Measurements from ENCODE around the gene ZNF487.

ZNF487 gene

DNA sequence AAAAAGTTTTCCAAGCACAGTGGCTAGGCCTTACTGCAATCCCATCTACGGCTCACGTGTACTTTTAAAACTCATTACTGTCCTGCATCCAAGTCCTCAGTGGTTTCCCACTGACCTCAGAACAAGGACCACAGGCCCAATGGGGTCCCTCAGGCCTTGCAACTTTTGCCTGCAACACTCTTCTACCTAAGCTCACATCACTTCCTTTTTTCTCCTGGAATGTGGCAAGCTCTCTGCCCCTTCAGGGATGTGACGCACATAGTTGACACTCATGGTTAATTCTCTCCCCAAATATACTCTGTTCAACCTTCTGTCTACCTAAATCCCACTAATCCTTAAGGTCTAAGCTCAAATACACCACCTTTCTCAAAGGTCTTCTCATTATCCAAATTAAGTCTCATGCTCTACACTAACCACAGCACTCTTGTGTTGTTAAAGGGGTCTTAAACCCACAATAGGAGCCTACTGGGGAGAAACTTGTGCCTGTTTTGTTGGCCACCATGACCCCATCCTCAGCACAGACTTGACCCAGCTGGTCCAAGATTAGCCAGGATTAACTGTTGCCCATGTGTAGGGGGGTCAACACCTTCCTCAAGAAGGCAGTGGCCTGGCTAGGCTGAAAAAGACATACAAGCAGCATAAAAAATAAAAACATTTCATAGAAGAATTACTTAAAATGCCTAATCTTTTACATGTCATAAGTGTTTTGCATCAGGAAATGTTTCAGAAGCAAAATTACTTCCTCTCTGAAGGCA, 43.1 kb upstream of the ZNF487 start:
- H2AK5ac ChIP-seq (ENCODE audit: low read depth, low read length), result no peak overlapping the region
- no peak overlapping the region for H3K27ac ChIP-seq (replicated peaks; ENCODE audit: low read length)
- H3K4me2 ChIP-seq (ENCODE audit: insufficient read depth, low read length, poor library complexity, severe bottlenecking), result no peak overlapping the region
- peaks cover 22 to 81% of the 10 kb centered on the region in 2 donors for H3K36me3 ChIP-seq (replicated peaks in 1 of 2; ENCODE audit: control insufficient read depth in 2 of 2, insufficient read depth in 2 of 2, low read length in 2 of 2)
- no peak overlapping the region for H3K23ac ChIP-seq (ENCODE audit: low read depth, low read length, poor library complexity)
- no peak overlapping the region for H2BK12ac ChIP-seq (ENCODE audit: low read length)
- no peak overlapping the region for H2BK120ac ChIP-seq (ENCODE audit: low read depth, low read length)
- no peak overlapping the region for H3K14ac ChIP-seq (ENCODE audit: low read length)
- H2AFZ ChIP-seq (ENCODE audit: low read length), result no peak overlapping the region
- no peak overlapping the region for H2BK15ac ChIP-seq (ENCODE audit: low read length)
- no peak overlapping the region for H4K91ac ChIP-seq (ENCODE audit: low read depth, low read length, poor library complexity)
- peaks cover 9 to 13% of the 10 kb centered on the region in 2 donors for H3K4me1 ChIP-seq (ENCODE audit: control insufficient read depth in 2 of 2, insufficient read depth in 1 of 2, low read depth in 1 of 2, low read length in 2 of 2)
- H3K4me3 ChIP-seq (ENCODE audit: low read length in 2 of 2), result no peak overlapping the region
- WGBS, 2 donors (ENCODE audit: extremely low coverage in 2 of 2, insufficient read length in 2 of 2, insufficient replicate concordance in 1 of 2), result no CpG with 5 or more reads among the region's 3 CpGs
- no peaks in the 10 kb centered on the region for H3K27me3 ChIP-seq (ENCODE audit: control insufficient read depth in 3 of 3, insufficient read depth in 3 of 3, low read depth in 1 of 3, low read length in 3 of 3)
- peaks cover 10% of the 10 kb centered on the region for H3K79me1 ChIP-seq (ENCODE audit: low read depth, low read length)
- no peaks in the 10 kb centered on the region for H3K9me3 ChIP-seq (replicated peaks in 1 of 2; ENCODE audit: control insufficient read depth in 2 of 2, insufficient read depth in 1 of 2, low read depth in 1 of 2, low read length in 2 of 2)
- H2BK5ac ChIP-seq (ENCODE audit: low read length), result no peak overlapping the region
- no peak for DNase-seq (ENCODE audit: low spot score)
- no peak overlapping the region for H3K4ac ChIP-seq (ENCODE audit: low read length)
- H3K18ac ChIP-seq (ENCODE audit: low read length), result no peak overlapping the region
- no peak overlapping the region for H3K9ac ChIP-seq (ENCODE audit: low read depth, low read length, poor library complexity)
- no peak overlapping the region for H4K8ac ChIP-seq (ENCODE audit: low read depth, low read length)

DNA sequence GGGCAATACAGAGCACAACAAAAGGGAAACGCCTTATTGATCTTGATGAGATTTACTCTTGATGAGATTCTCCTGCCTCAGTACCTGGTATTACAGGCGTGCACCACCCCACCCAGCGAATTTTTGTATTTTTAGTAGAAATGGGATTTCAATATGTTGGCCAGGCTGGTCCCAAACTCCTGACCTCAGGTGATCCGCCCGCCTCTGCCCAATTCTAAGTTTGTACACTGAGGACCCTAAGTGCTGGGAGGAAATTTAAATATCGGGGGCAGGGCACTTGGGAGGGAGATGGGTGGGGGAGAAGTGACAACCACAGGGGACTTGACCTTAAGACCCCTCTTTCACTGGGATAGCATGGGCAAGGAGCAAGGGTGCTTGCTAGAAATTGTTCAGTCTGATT, 42.0 kb upstream of the ZNF487 start:
- no peak overlapping the region for H2AK5ac ChIP-seq (ENCODE audit: low read depth, low read length)
- no peak overlapping the region for H3K27ac ChIP-seq (replicated peaks; ENCODE audit: low read length)
- no peak overlapping the region for H3K14ac ChIP-seq (ENCODE audit: low read length)
- no peak overlapping the region for H4K8ac ChIP-seq (ENCODE audit: low read depth, low read length)
- no peak overlapping the region for H2AFZ ChIP-seq (ENCODE audit: low read length)
- H3K4me1 ChIP-seq (ENCODE audit: control insufficient read depth in 2 of 2, insufficient read depth in 1 of 2, low read depth in 1 of 2, low read length in 2 of 2), result peaks cover 9 to 13% of the 10 kb centered on the region in 2 donors
- H3K23ac ChIP-seq (ENCODE audit: low read depth, low read length, poor library complexity), result no peak overlapping the region
- H3K9ac ChIP-seq (ENCODE audit: low read depth, low read length, poor library complexity), result no peak overlapping the region
- H3K4ac ChIP-seq (ENCODE audit: low read length), result no peak overlapping the region
- peaks cover 20 to 81% of the 10 kb centered on the region in 2 donors for H3K36me3 ChIP-seq (replicated peaks in 1 of 2; ENCODE audit: control insufficient read depth in 2 of 2, insufficient read depth in 2 of 2, low read length in 2 of 2)
- H2BK12ac ChIP-seq (ENCODE audit: low read length), result no peak overlapping the region
- no peak overlapping the region for H3K4me2 ChIP-seq (ENCODE audit: insufficient read depth, low read length, poor library complexity, severe bottlenecking)
- no peak overlapping the region for H2BK15ac ChIP-seq (ENCODE audit: low read length)
- no peak overlapping the region for H2BK5ac ChIP-seq (ENCODE audit: low read length)
- no peak for DNase-seq (ENCODE audit: low spot score)
- H4K91ac ChIP-seq (ENCODE audit: low read depth, low read length, poor library complexity), result no peak overlapping the region
- peak overlapping the region in 1 of 2 donors; percentile 78 for H3K4me3 ChIP-seq (ENCODE audit: low read length in 2 of 2)
- H3K27me3 ChIP-seq (ENCODE audit: control insufficient read depth in 3 of 3, insufficient read depth in 3 of 3, low read depth in 1 of 3, low read length in 3 of 3), result no peaks in the 10 kb centered on the region
- peaks cover 10% of the 10 kb centered on the region for H3K79me1 ChIP-seq (ENCODE audit: low read depth, low read length)
- no peak overlapping the region for H3K18ac ChIP-seq (ENCODE audit: low read length)
- WGBS, 2 donors (ENCODE audit: extremely low coverage in 2 of 2, insufficient read length in 2 of 2, insufficient replicate concordance in 1 of 2), result no CpG with 5 or more reads among the region's 6 CpGs
- no peaks in the 10 kb centered on the region for H3K9me3 ChIP-seq (replicated peaks in 1 of 2; ENCODE audit: control insufficient read depth in 2 of 2, insufficient read depth in 1 of 2, low read depth in 1 of 2, low read length in 2 of 2)
- no peak overlapping the region for H2BK120ac ChIP-seq (ENCODE audit: low read depth, low read length)

DNA sequence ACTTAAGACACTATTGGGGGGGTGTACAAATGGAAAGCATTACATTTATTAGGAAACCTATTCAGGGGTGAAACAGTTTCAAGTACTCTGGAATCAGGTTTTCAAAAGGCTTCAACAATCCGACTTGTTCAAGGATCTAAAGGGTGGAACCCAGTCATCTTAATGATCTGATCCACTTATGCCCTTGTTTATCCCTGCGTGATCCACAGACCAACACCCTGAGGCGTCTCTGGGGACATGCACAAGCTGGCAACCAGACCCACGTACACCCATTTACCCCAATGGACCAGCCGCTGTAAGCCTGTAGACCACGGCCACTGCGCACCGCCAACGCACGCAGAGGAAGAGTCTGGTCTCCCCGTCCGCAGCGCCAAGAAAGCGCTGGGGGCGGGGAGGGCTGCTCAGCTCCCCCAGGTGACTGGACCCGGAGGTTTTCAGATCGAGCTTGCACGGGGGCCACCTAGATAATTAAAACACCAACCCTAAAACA, 41.3 kb upstream of the ZNF487 start:
- Histone ChIP-seq H3K4me2 (ENCODE audit: insufficient read depth, low read length, poor library complexity, severe bottlenecking) (peak overlapping the region; percentile 88), H2BK12ac (ENCODE audit: low read length) (no peak overlapping the region), H3K4me1 (ENCODE audit: control insufficient read depth in 2 of 2, insufficient read depth in 1 of 2, low read depth in 1 of 2, low read length in 2 of 2) (peaks cover 9 to 13% of the 10 kb centered on the region in 2 donors), H4K8ac (ENCODE audit: low read depth, low read length) (no peak overlapping the region), H3K27me3 (ENCODE audit: control insufficient read depth in 3 of 3, insufficient read depth in 3 of 3, low read depth in 1 of 3, low read length in 3 of 3) (no peaks in the 10 kb centered on the region), H3K27ac (replicated peaks; ENCODE audit: low read length) (no peak overlapping the region), H2BK120ac (ENCODE audit: low read depth, low read length) (no peak overlapping the region), H2AFZ (ENCODE audit: low read length) (no peak overlapping the region), H3K23ac (ENCODE audit: low read depth, low read length, poor library complexity) (no peak overlapping the region), H3K9me3 (replicated peaks in 1 of 2; ENCODE audit: control insufficient read depth in 2 of 2, insufficient read depth in 1 of 2, low read depth in 1 of 2, low read length in 2 of 2) (no peaks in the 10 kb centered on the region), H3K9ac (ENCODE audit: low read depth, low read length, poor library complexity) (peak overlapping the region; percentile 82), H3K14ac (ENCODE audit: low read length) (no peak overlapping the region), H4K91ac (ENCODE audit: low read depth, low read length, poor library complexity) (no peak overlapping the region), H3K4ac (ENCODE audit: low read length) (no peak overlapping the region), H3K18ac (ENCODE audit: low read length) (peak overlapping the region; percentile 7), H3K4me3 (ENCODE audit: low read length in 2 of 2) (peak overlapping the region; percentile 78 to 87), H3K36me3 (replicated peaks in 1 of 2; ENCODE audit: control insufficient read depth in 2 of 2, insufficient read depth in 2 of 2, low read length in 2 of 2) (peaks cover 17 to 81% of the 10 kb centered on the region in 2 donors), H2AK5ac (ENCODE audit: low read depth, low read length) (peak overlapping the region; percentile 71), H2BK15ac (ENCODE audit: low read length) (no peak overlapping the region), H2BK5ac (ENCODE audit: low read length) (peak overlapping the region; percentile 91), H3K79me1 (ENCODE audit: low read depth, low read length) (peaks cover 9% of the 10 kb centered on the region)
- no peak for DNase-seq (ENCODE audit: low spot score)
- no CpG with 5 or more reads among the region's 18 CpGs for WGBS, 2 donors (ENCODE audit: extremely low coverage in 2 of 2, insufficient read length in 2 of 2, insufficient replicate concordance in 1 of 2)

DNA sequence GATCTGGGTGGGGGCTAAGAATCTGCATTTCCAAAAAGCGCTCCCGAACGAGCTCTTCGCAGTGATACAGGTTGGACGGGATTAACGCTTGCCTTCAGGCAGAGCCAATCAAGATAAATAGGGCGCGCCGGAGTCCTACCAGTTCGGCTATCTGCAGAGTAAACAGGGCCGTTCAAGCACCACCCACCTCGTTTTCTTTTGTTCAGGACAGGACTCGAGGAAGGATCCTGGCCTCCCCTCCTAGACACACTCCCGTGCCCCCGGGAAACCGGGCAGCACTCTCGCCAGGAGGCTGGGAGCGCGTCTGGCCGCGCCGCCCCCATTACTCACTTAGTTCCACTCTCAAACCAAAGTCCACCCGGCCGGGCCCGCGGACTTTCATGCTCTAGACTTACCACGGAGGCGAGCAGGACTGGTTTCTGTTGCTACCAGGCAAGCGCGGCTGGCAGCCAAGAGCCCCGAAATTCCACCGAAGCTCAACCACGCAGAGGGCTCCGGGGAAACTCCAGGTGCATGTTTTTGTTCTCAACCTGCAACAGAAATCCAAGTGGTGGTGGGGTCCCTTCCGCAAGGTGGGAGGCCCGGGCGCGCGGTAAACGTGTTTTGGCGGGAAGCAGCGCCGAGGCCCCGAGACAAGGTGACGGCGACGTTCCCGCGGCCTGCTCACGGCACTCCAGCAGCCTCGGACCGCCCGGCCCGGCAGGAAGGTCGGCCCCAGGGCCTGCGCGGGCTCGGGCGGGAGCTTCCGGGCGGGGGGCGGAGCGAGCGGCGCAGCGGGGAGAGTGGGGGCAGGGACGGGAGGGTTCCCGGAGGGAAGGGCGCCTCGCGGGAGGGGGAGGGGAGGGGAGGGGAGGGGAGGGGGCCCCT, 40.6 kb upstream of the ZNF487 start:
- no peak overlapping the region for H2BK12ac ChIP-seq (ENCODE audit: low read length)
- peak overlapping the region; percentile 78 to 87 for H3K4me3 ChIP-seq (ENCODE audit: low read length in 2 of 2)
- no peak overlapping the region for H3K14ac ChIP-seq (ENCODE audit: low read length)
- no peak overlapping the region for H4K91ac ChIP-seq (ENCODE audit: low read depth, low read length, poor library complexity)
- peak overlapping the region; percentile 91 for H3K18ac ChIP-seq (ENCODE audit: low read length)
- peak overlapping the region; percentile 71 for H2AK5ac ChIP-seq (ENCODE audit: low read depth, low read length)
- no peak overlapping the region for H4K8ac ChIP-seq (ENCODE audit: low read depth, low read length)
- peaks cover 9 to 13% of the 10 kb centered on the region in 2 donors for H3K4me1 ChIP-seq (ENCODE audit: control insufficient read depth in 2 of 2, insufficient read depth in 1 of 2, low read depth in 1 of 2, low read length in 2 of 2)
- H2BK120ac ChIP-seq (ENCODE audit: low read depth, low read length), result no peak overlapping the region
- H3K27me3 ChIP-seq (ENCODE audit: control insufficient read depth in 3 of 3, insufficient read depth in 3 of 3, low read depth in 1 of 3, low read length in 3 of 3), result no peaks in the 10 kb centered on the region
- peak overlapping the region; percentile 81 for H2AFZ ChIP-seq (ENCODE audit: low read length)
- no peak overlapping the region for H2BK15ac ChIP-seq (ENCODE audit: low read length)
- WGBS, 2 donors (ENCODE audit: extremely low coverage in 2 of 2, insufficient read length in 2 of 2, insufficient replicate concordance in 1 of 2), result no CpG with 5 or more reads among the region's 71 CpGs
- H3K36me3 ChIP-seq (replicated peaks in 1 of 2; ENCODE audit: control insufficient read depth in 2 of 2, insufficient read depth in 2 of 2, low read length in 2 of 2), result peaks cover 16 to 80% of the 10 kb centered on the region in 2 donors
- no peaks in the 10 kb centered on the region for H3K9me3 ChIP-seq (replicated peaks in 1 of 2; ENCODE audit: control insufficient read depth in 2 of 2, insufficient read depth in 1 of 2, low read depth in 1 of 2, low read length in 2 of 2)
- DNase-seq (ENCODE audit: low spot score), result peak; percentile 68
- H3K27ac ChIP-seq (replicated peaks; ENCODE audit: low read length), result peak overlapping the region; percentile 93
- H3K79me1 ChIP-seq (ENCODE audit: low read depth, low read length), result peaks cover 9% of the 10 kb centered on the region
- peak overlapping the region; percentile 98 for H3K23ac ChIP-seq (ENCODE audit: low read depth, low read length, poor library complexity)
- peak overlapping the region; percentile 79 for H3K9ac ChIP-seq (ENCODE audit: low read depth, low read length, poor library complexity)
- peak overlapping the region; percentile 88 for H3K4me2 ChIP-seq (ENCODE audit: insufficient read depth, low read length, poor library complexity, severe bottlenecking)
- peak overlapping the region; percentile 91 for H2BK5ac ChIP-seq (ENCODE audit: low read length)
- H3K4ac ChIP-seq (ENCODE audit: low read length), result no peak overlapping the region
